ENCODE results near the gene USP26.

- no peak for TF ChIP-seq CTCF (conservative IDR thresholded peaks at IDR 0.05; ENCODE audit: low read depth, low read length)
- no peak for TF ChIP-seq EZH2phosphoT487 (IDR thresholded peaks at IDR 0.05; ENCODE audit: borderline replicate concordance, low read length)
- TF ChIP-seq EZH2 (IDR thresholded peaks at IDR 0.05; ENCODE audit: low read length, unreplicated experiment) = no peak
Observed at GRCh38 chrX:133085785-133086184, 11.1 kb downstream of the USP26 start.
